H9 (cell line): ENCODE data around the gene C1orf122. TPM values are rescaled to one million over a fixed set of nuclear protein-coding genes. Genes with fewer than 3 reads are reported as not detected.

Experiments used
- DNase-seq: peaks from one replicate; pipeline ENCODE4 v3.0.0-alpha.2; 2017
- H2AFZ ChIP-seq: one replicate; pipeline ENCODE4 v1.6.1; 2013; ENCODE audit warnings: mild to moderate bottlenecking, low read length, control low read depth, moderate library complexity
- H2AK5ac ChIP-seq: 2 replicates; pipeline ENCODE4 v1.6.1; 2013; ENCODE audit warnings: low read length, control low read depth, mixed read lengths; ENCODE audit not compliant: insufficient read length
- H2BK120ac ChIP-seq: one replicate; pipeline ENCODE4 v1.6.1; 2013; ENCODE audit warnings: low read depth, mild to moderate bottlenecking, low read length, control low read depth, inconsistent platforms; ENCODE audit not compliant: poor library complexity, severe bottlenecking
- H2BK12ac ChIP-seq: 2 replicates; pipeline ENCODE4 v1.6.1; 2013; ENCODE audit warnings: low read length, control low read depth, mixed read lengths, low read depth; ENCODE audit not compliant: insufficient read length
- H2BK15ac ChIP-seq: 2 replicates; pipeline ENCODE4 v1.6.1; 2013; ENCODE audit warnings: low read depth, low read length, control low read depth
- H2BK20ac ChIP-seq: one replicate; pipeline ENCODE4 v1.6.1; 2013; ENCODE audit warnings: low read depth, mild to moderate bottlenecking, low read length, control low read depth, inconsistent platforms; ENCODE audit not compliant: poor library complexity, severe bottlenecking
- H2BK5ac ChIP-seq: 2 replicates; pipeline ENCODE4 v1.6.1; 2013; ENCODE audit warnings: low read length, control low read depth, mixed read lengths; ENCODE audit not compliant: insufficient read length
- H3K14ac ChIP-seq: 2 replicates; pipeline ENCODE4 v1.6.1; 2013; ENCODE audit warnings: low read length, control low read depth; ENCODE audit not compliant: insufficient read depth
- H3K18ac ChIP-seq: 2 replicates; pipeline ENCODE4 v1.6.1; 2013; ENCODE audit warnings: low read depth, mild to moderate bottlenecking, mixed read lengths, low read length, control low read depth; ENCODE audit not compliant: insufficient read length
- H3K23ac ChIP-seq: 2 replicates; pipeline ENCODE4 v1.6.1; 2013; ENCODE audit warnings: low read length, control low read depth, mixed read lengths, low read depth; ENCODE audit not compliant: insufficient read length
- H3K23me2 ChIP-seq: 2 replicates; pipeline ENCODE4 v1.6.1; 2013; ENCODE audit warnings: low read depth, mild to moderate bottlenecking, mixed read lengths, low read length, control low read depth; ENCODE audit not compliant: insufficient read length, poor library complexity, severe bottlenecking
- H3K27ac ChIP-seq: 2 replicates; pipeline ENCODE4 v1.5.1; 2013; ENCODE audit warnings: low read length, control low read depth, mixed read lengths, low read depth; ENCODE audit not compliant: insufficient read length
- H3K27me3 ChIP-seq: 2 replicates; pipeline ENCODE4 v1.6.1; 2013; ENCODE audit warnings: low read length, control low read depth, inconsistent platforms; ENCODE audit not compliant: insufficient read depth
- H3K4ac ChIP-seq: 2 replicates; pipeline ENCODE4 v1.6.1; 2013; ENCODE audit warnings: low read depth, mild to moderate bottlenecking, control low read depth, inconsistent platforms, low read length, moderate library complexity
- H3K4me1 ChIP-seq: 2 replicates; pipeline ENCODE4 v1.6.1; 2013; ENCODE audit warnings: low read length, control low read depth, inconsistent platforms; ENCODE audit not compliant: insufficient read depth
- H3K4me2 ChIP-seq: 2 replicates; pipeline ENCODE4 v1.6.1; 2013; ENCODE audit warnings: low read length, control low read depth, mixed read lengths; ENCODE audit not compliant: insufficient read length, insufficient read depth
- H3K56ac ChIP-seq: 2 replicates; pipeline ENCODE4 v1.6.1; 2013; ENCODE audit warnings: low read depth, mild to moderate bottlenecking, mixed read lengths, low read length, control low read depth; ENCODE audit not compliant: insufficient read length
- H3K79me1 ChIP-seq: 2 replicates; pipeline ENCODE4 v1.6.1; 2013; ENCODE audit warnings: low read depth, mild to moderate bottlenecking, moderate library complexity, low read length, control low read depth, inconsistent platforms; ENCODE audit not compliant: insufficient read depth, poor library complexity, severe bottlenecking
- H3K79me2 ChIP-seq: 2 replicates; pipeline ENCODE4 v1.6.1; 2013; ENCODE audit warnings: low read length, control low read depth, inconsistent platforms; ENCODE audit not compliant: insufficient read depth
- H3K9ac ChIP-seq: 2 replicates; pipeline ENCODE4 v1.6.1; 2013; ENCODE audit warnings: low read length, control low read depth, mixed read lengths; ENCODE audit not compliant: insufficient read length; ENCODE audit errors: extremely low read depth
- H3K9me3 ChIP-seq: one replicate; pipeline ENCODE4 v1.6.1; 2013; ENCODE audit warnings: low read depth, low read length, inconsistent platforms; ENCODE audit not compliant: control insufficient read depth
- H3T11ph ChIP-seq: one replicate; pipeline ENCODE4 v1.6.1; 2013; ENCODE audit warnings: mild to moderate bottlenecking, low read length, control low read depth, inconsistent platforms
- H4K20me1 ChIP-seq: one replicate; pipeline ENCODE4 v1.6.1; 2013; ENCODE audit not compliant: control insufficient read depth, insufficient read length, insufficient read depth
- H4K5ac ChIP-seq: 2 replicates; pipeline ENCODE4 v1.6.1; 2013; ENCODE audit warnings: low read depth, mild to moderate bottlenecking, mixed read lengths, low read length, control low read depth; ENCODE audit not compliant: insufficient read length
- H4K8ac ChIP-seq: replicated peaks from 2 replicates; pipeline ENCODE4 v1.6.1; 2013; ENCODE audit warnings: low read length, control low read depth, mixed read lengths, low read depth; ENCODE audit not compliant: insufficient read length
- H4K91ac ChIP-seq: 2 replicates; pipeline ENCODE4 v1.6.1; 2013; ENCODE audit warnings: low read depth, mild to moderate bottlenecking, moderate library complexity, mixed read lengths, low read length, control low read depth; ENCODE audit not compliant: insufficient read length
- H3K27ac Mint-ChIP-seq, 3 experiments: 2 replicates in 2 of 3; 3 replicates in 1 of 3; pipeline ENCODE4 v1.8.0; 2020 to 2021; ENCODE audit warnings: mixed read lengths in 3 of 3, mild to moderate bottlenecking in 1 of 3, moderate library complexity in 1 of 3
- H3K27me3 Mint-ChIP-seq: 2 replicates; pipeline ENCODE4 v1.8.0; 2021; ENCODE audit warnings: low read depth, mild to moderate bottlenecking, moderate library complexity, mixed read lengths
- H3K36me3 Mint-ChIP-seq, 3 experiments: 2 replicates in 2 of 3; 3 replicates in 1 of 3; pipeline ENCODE4 v1.8.0; 2020 to 2021; ENCODE audit warnings: low read depth in 3 of 3, mixed read lengths in 3 of 3; ENCODE audit not compliant: insufficient read depth in 1 of 3
- H3K4me1 Mint-ChIP-seq, 2 experiments: 2 replicates each; pipeline ENCODE4 v1.8.0; 2020; ENCODE audit warnings: mixed read lengths in 2 of 2
- H3K4me3 Mint-ChIP-seq, 2 experiments: 2 replicates in 1 of 2; 3 replicates in 1 of 2; pipeline ENCODE4 v1.8.0; 2020 to 2021; ENCODE audit warnings: mild to moderate bottlenecking in 2 of 2, mixed read lengths in 2 of 2, moderate library complexity in 1 of 2
- H3K9me3 Mint-ChIP-seq, 2 experiments: 2 replicates in 1 of 2; 3 replicates in 1 of 2; pipeline ENCODE4 v1.8.0; 2020; ENCODE audit warnings: mild to moderate bottlenecking in 2 of 2, mixed read lengths in 2 of 2, moderate library complexity in 1 of 2
- CTCF ChIP-seq: fragments of 200-600 bp; sonication (generic); conservative IDR thresholded peaks from 3 replicates; pipeline ENCODE4 v1.8.0; 2021; ENCODE audit warnings: antibody characterized with exemption, mild to moderate bottlenecking
- total RNA-seq: library from RNA; stranded (reverse); gene quantifications from 2 replicates; pipeline ENCODE4 v1.2.1, GENCODE V29; 2021

Gene C1orf122
- total RNA-seq, 1 experiment from 2014 or later = 59.3 TPM

GRCh38 chr1:37851262-37851661 is 43.7 kb downstream of the C1orf122 start:
- Histone ChIP-seq H2BK15ac (no peak overlapping the region), H3K18ac (no peak overlapping the region), H3K9me3 (no peaks in the 10 kb centered on the region), H3T11ph (no peak overlapping the region), H4K8ac (no peak overlapping the region), H3K27me3 (no peaks in the 10 kb centered on the region), H2BK12ac (no peak overlapping the region), H2BK120ac (no peak overlapping the region), H3K9ac (no peak overlapping the region), H3K14ac (no peak overlapping the region), H3K79me1 (peaks cover 8% of the 10 kb centered on the region), H3K79me2 (peaks cover 2% of the 10 kb centered on the region; the same call in 1 of the 2 replicates), H3K23me2 (no peaks in the 10 kb centered on the region), H2BK20ac (no peak overlapping the region), H2BK5ac (no peak overlapping the region), H4K91ac (no peak overlapping the region), H3K56ac (no peak overlapping the region), H3K4me2 (no peak overlapping the region), H3K27ac (no peak overlapping the region), H3K4ac (no peak overlapping the region), H4K5ac (no peak overlapping the region), H2AK5ac (no peak overlapping the region), H2AFZ (no peak overlapping the region), H3K23ac (no peak overlapping the region), H4K20me1 (no peaks in the 10 kb centered on the region), H3K4me1 (no peaks in the 10 kb centered on the region)
- H3K27ac Mint-ChIP-seq = no peak overlapping the region
- no peak overlapping the region for H3K4me3 Mint-ChIP-seq
- H3K9me3 Mint-ChIP-seq = no peaks in the 10 kb centered on the region
- no peak for DNase-seq
- no peak for TF ChIP-seq CTCF
- no peaks in the 10 kb centered on the region for H3K27me3 Mint-ChIP-seq
- no peaks in the 10 kb centered on the region for H3K4me1 Mint-ChIP-seq
- H3K36me3 Mint-ChIP-seq = peaks cover 1 to 13% (median 4%) of the 10 kb centered on the region in 3 experiments; a peak in 4 of 7 replicates
